Parathyroid adenoma (tissue), 2 donors: ENCODE measurements around the gene KIAA1191.
A peak's percentile ranks its signal among the peaks of the same experiment; 100 is the strongest.
"Not testable (repeated sequence)": the region's sequence is repeated elsewhere in the genome, so short reads cannot be mapped to it uniquely, and the experiment has no call there.

Experiments
- H2AFZ ChIP-seq: fragments of 300-600 bp; sonication (generic); one replicate; pipeline ENCODE4 v1.7.0; 2017; ENCODE audit warnings: antibody characterized with exemption, mild to moderate bottlenecking
- H3K27ac ChIP-seq: fragments of 300-600 bp; sonication (generic); one replicate; pipeline ENCODE4 v1.7.0; 2017
- H3K27me3 ChIP-seq: fragments of 300-600 bp; sonication (generic); one replicate; pipeline ENCODE4 v1.7.0; 2017; ENCODE audit warnings: low read length; ENCODE audit not compliant: control insufficient read depth, insufficient read depth
- H3K36me3 ChIP-seq: fragments of 300-600 bp; sonication (generic); one replicate; pipeline ENCODE4 v1.7.0; 2017; ENCODE audit warnings: low read length; ENCODE audit not compliant: control insufficient read depth, insufficient read depth
- H3K4me1 ChIP-seq: fragments of 300-600 bp; sonication (generic); one replicate; pipeline ENCODE4 v1.7.0; 2017; ENCODE audit warnings: control low read depth
- H3K4me2 ChIP-seq: fragments of 300-600 bp; sonication (generic); one replicate; pipeline ENCODE4 v1.7.0; 2017; ENCODE audit warnings: low read length
- H3K4me3 ChIP-seq: fragments of 300-600 bp; sonication (generic); one replicate; pipeline ENCODE4 v1.7.0; 2017; ENCODE audit warnings: low read depth, low read length
- H3K79me2 ChIP-seq: fragments of 300-600 bp; sonication (generic); one replicate; pipeline ENCODE4 v1.7.0; 2017; ENCODE audit warnings: control low read depth
- H3K9ac ChIP-seq: fragments of 300-600 bp; sonication (generic); one replicate; pipeline ENCODE4 v1.7.0; 2017; ENCODE audit warnings: mild to moderate bottlenecking
- H3K9me3 ChIP-seq: fragments of 300-600 bp; sonication (generic); one replicate; pipeline ENCODE4 v1.7.0; 2017; ENCODE audit warnings: low read length; ENCODE audit not compliant: control insufficient read depth
- TF ChIP-seq, protein P1 (sequence below): fragments of 300-600 bp; sonication (generic); IDR thresholded peaks from one replicate; pipeline ENCODE4 v1.7.0; 2017; ENCODE audit warnings: antibody characterized with exemption, mild to moderate bottlenecking
- donor health status: primary hyperparathyroidism.

The KIAA1191 gene

GRCh38 chr5:176320577-176320976 lies 41.0 kb downstream of the KIAA1191 start:
- Histone ChIP-seq H3K4me1 (no peaks in the 10 kb centered on the region), H3K4me3 (no peak overlapping the region), H3K27me3 (no peaks in the 10 kb centered on the region), H3K4me2 (no peak overlapping the region), H3K9me3 (no peaks in the 10 kb centered on the region), H2AFZ (no peak overlapping the region), H3K79me2 (no peaks in the 10 kb centered on the region), H3K9ac (no peak overlapping the region), H3K36me3 (no peaks in the 10 kb centered on the region), H3K27ac (no peak overlapping the region)
- TF ChIP-seq, protein P1, sequence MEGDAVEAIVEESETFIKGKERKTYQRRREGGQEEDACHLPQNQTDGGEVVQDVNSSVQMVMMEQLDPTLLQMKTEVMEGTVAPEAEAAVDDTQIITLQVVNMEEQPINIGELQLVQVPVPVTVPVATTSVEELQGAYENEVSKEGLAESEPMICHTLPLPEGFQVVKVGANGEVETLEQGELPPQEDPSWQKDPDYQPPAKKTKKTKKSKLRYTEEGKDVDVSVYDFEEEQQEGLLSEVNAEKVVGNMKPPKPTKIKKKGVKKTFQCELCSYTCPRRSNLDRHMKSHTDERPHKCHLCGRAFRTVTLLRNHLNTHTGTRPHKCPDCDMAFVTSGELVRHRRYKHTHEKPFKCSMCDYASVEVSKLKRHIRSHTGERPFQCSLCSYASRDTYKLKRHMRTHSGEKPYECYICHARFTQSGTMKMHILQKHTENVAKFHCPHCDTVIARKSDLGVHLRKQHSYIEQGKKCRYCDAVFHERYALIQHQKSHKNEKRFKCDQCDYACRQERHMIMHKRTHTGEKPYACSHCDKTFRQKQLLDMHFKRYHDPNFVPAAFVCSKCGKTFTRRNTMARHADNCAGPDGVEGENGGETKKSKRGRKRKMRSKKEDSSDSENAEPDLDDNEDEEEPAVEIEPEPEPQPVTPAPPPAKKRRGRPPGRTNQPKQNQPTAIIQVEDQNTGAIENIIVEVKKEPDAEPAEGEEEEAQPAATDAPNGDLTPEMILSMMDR: no peak

DNA sequence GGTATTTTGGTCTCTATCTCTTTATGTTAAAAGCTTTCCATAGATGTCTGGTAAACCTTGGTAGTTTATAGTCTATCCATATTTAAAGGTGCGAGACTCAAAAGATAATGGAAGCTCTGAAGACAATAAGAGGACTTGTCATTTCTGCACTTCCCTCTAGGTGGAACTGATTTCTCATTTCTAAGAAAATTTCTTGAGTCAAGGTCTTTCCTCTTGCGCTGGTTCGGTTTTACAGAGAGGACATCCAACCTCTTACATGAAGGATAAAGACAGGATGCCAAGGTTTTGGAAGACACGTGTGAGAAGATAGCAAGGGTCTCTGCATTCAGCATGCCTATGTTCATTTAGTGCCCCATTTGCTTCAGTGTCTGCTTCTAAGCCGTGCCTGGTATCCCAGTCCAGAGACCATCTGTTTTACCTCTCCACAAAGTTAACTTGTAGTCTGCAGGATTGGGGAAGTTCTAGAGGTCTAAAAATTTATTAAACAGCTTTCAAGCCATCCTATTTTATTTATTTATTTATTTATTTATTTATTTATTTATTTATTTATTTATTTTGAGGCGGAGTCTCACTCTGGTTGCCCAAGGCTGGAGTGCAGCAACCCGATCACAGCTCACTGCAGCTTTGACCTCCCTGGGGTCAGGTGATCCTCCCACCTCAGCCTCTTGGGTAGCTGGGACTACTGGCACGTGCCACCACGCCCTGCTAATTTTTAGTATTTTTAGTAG lies 41.6 kb downstream of the KIAA1191 start:
- TF ChIP-seq, protein P1: peak; percentile 36
- H3K4me2 ChIP-seq: no peak overlapping the region
- H3K27me3 ChIP-seq: no peaks in the 10 kb centered on the region
- H3K9ac ChIP-seq: no peak overlapping the region
- no peaks in the 10 kb centered on the region for H3K36me3 ChIP-seq
- no peaks in the 10 kb centered on the region for H3K4me1 ChIP-seq
- H3K27ac ChIP-seq: no peak overlapping the region
- H3K79me2 ChIP-seq: no peaks in the 10 kb centered on the region
- H3K4me3 ChIP-seq: no peak overlapping the region
- H2AFZ ChIP-seq: no peak overlapping the region
- no peaks in the 10 kb centered on the region for H3K9me3 ChIP-seq

DNA sequence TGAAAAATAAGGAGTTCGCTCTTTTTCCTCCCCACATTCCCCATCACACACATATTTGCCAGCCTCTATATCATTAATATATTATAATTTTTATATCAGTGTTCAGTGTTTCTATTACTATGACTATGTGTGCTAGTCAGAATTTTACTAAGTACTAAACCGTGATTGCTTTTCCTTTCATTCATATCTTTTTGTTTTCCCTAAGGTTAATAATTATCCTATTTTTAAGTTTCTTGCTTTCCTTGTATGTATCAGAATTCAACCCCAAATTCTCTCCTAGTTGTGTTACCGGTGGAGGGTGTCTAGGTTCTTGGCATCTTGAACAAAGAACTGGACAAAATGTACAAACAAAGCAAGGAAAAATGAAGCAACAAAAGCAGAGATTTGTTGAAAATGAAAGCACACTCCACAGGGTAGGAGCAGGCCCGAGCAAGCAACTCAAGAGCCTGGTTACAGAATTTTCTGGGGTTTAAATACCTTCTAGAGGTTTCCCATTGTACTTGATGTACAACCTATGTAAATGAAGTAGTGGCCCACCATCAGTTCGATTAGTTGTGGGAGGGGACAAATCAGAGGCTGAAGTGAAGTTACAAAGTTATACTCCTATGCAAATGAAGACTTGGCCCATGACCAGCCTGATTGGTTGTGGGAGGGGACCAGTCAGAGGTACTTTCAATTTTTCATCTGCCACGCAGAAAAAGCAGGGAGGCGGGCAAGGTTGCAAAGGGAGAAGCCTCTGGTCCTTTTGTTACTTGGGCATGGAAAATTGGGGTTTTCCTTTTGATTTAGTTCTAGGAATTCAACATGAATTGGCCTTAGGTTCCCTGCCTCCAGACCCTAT lies 43.8 kb downstream of the KIAA1191 start:
- Histone ChIP-seq H3K4me1 (no peaks in the 10 kb centered on the region), H3K36me3 (no peaks in the 10 kb centered on the region), H3K27me3 (no peaks in the 10 kb centered on the region), H3K27ac (no peak overlapping the region), H3K4me2 (no peak overlapping the region), H3K4me3 (no peak overlapping the region), H3K9me3 (no peaks in the 10 kb centered on the region), H3K79me2 (no peaks in the 10 kb centered on the region), H2AFZ (no peak overlapping the region), H3K9ac (no peak overlapping the region)
- TF ChIP-seq, protein P1: no peak

- not testable (repeated sequence) for H3K36me3 ChIP-seq, H3K4me1 ChIP-seq, H3K9ac ChIP-seq, H3K4me3 ChIP-seq, H3K27me3 ChIP-seq, H3K4me2 ChIP-seq, H3K9me3 ChIP-seq, H3K79me2 ChIP-seq, H2AFZ ChIP-seq, H3K27ac ChIP-seq
Observed at GRCh38 chr5:176305356-176305755, 56.2 kb downstream of the KIAA1191 start.
